OCI-M1 (cell line): ENCODE data around the gene ZKSCAN2.

Experiments used
- DNase-seq: peaks from one replicate; lab custom pipeline; 2025; lab: John Stamatoyannopoulos, UW

ZKSCAN2 gene

GRCh38 chr16:25257470-25257955 is at the start of gene ZKSCAN2:
ZKSCAN2 (minus strand) TSS chr16:25257845; CDS start chr16:25257127, 718 bp downstream.
- DNase-seq: peak; percentile 92

GRCh38 chr16:25299792-25300590 is 42.3 kb upstream of the ZKSCAN2 start:
- no peak for DNase-seq

- no peak for DNase-seq
These were observed 40.7 kb upstream of the ZKSCAN2 start for GRCh38 chr16:25298165-25298872.

- no peak for DNase-seq
These were observed 39.6 kb upstream of the ZKSCAN2 start for GRCh38 chr16:25297151-25297787.

- no peak for DNase-seq
These were observed 33.9 kb upstream of the ZKSCAN2 start for GRCh38 chr16:25291580-25291979.

GRCh38 chr16:25289466-25289865 is 31.8 kb upstream of the ZKSCAN2 start:
- DNase-seq: no peak

GRCh38 chr16:25279491-25279890 is 21.8 kb upstream of the ZKSCAN2 start:
- no peak for DNase-seq

GRCh38 chr16:25271421-25271820 is 13.8 kb upstream of the ZKSCAN2 start:
- no peak for DNase-seq

GRCh38 chr16:25270577-25270976 is 12.9 kb upstream of the ZKSCAN2 start:
- no peak for DNase-seq

- DNase-seq: no peak
These were observed 12.2 kb upstream of the ZKSCAN2 start for GRCh38 chr16:25269879-25270278.

- no peak for DNase-seq
These were observed 8.3 kb upstream of the ZKSCAN2 start for GRCh38 chr16:25265968-25266367.

- peak; percentile 39 for DNase-seq
These were observed 7.0 kb upstream of the ZKSCAN2 start for GRCh38 chr16:25264597-25264996.

- no peak for DNase-seq
These were observed 2.8 kb upstream of the ZKSCAN2 start for GRCh38 chr16:25260416-25260815.

GRCh38 chr16:25258861-25259179 is 1.2 kb upstream of the ZKSCAN2 start:
- no peak for DNase-seq

GRCh38 chr16:25257956-25258860 is 563 bp upstream of the ZKSCAN2 start:
- peak; percentile 95 for DNase-seq

GRCh38 chr16:25256695-25257469 is 763 bp downstream of the ZKSCAN2 start:
- DNase-seq: peak; percentile 59

GRCh38 chr16:25253322-25253721 is 4.3 kb downstream of the ZKSCAN2 start:
- DNase-seq: no peak

GRCh38 chr16:25250467-25250866 is 7.2 kb downstream of the ZKSCAN2 start:
- no peak for DNase-seq

- no peak for DNase-seq
These were observed 21.7 kb downstream of the ZKSCAN2 start for GRCh38 chr16:25235991-25236390.

- no peak for DNase-seq
These were observed 29.3 kb downstream of the ZKSCAN2 start for GRCh38 chr16:25228372-25228771.

- no peak for DNase-seq
These were observed 32.8 kb downstream of the ZKSCAN2 start for GRCh38 chr16:25224731-25225319.
